GM19467 (cell line): Measurements from ENCODE around the gene NFATC2IP.
"Not testable (repeated sequence)": the region's sequence is repeated elsewhere in the genome, so short reads cannot be mapped to it uniquely, and the experiment has no call there.

Source experiments
- ATAC-seq: cut with Tn5 transposase; IDR thresholded peaks from one replicate; pipeline ENCODE4 v1.9.1; 2021; ENCODE audit warnings: mild to moderate bottlenecking, moderate library complexity; ENCODE audit not compliant: unreplicated experiment

NFATC2IP gene

GRCh38 chr16:28990375-28991040 lies 39.8 kb downstream of the NFATC2IP start:
- ATAC-seq: no peak

GRCh38 chr16:28991687-28992086 lies 41.0 kb downstream of the NFATC2IP start:
- no peak for ATAC-seq

GRCh38 chr16:28992496-28992895 lies 41.8 kb downstream of the NFATC2IP start:
- no peak for ATAC-seq

- no peak for ATAC-seq
Observed at GRCh38 chr16:28998837-28999236, 48.1 kb downstream of the NFATC2IP start.

- no peak for ATAC-seq
Observed at GRCh38 chr16:28999577-28999976, 48.8 kb downstream of the NFATC2IP start.

GRCh38 chr16:29000019-29000418 lies 49.3 kb downstream of the NFATC2IP start:
- ATAC-seq: no peak

GRCh38 chr16:29004496-29005139 lies 53.9 kb downstream of the NFATC2IP start:
- ATAC-seq: not testable (repeated sequence)

- ATAC-seq: no peak
Observed at GRCh38 chr16:29007730-29008593, 57.2 kb downstream of the NFATC2IP start.

GRCh38 chr16:29009050-29009837 lies 58.5 kb downstream of the NFATC2IP start:
- ATAC-seq: no peak

- ATAC-seq: no peak
Observed at GRCh38 chr16:29009838-29010166, 59.1 kb downstream of the NFATC2IP start.

- no peak for ATAC-seq
Observed at GRCh38 chr16:29011112-29011511, 60.4 kb downstream of the NFATC2IP start.

- no peak for ATAC-seq
Observed at GRCh38 chr16:29011851-29012250, 61.1 kb downstream of the NFATC2IP start.

GRCh38 chr16:29012913-29013553 lies 62.3 kb downstream of the NFATC2IP start:
- ATAC-seq: no peak

- ATAC-seq: no peak
Observed at GRCh38 chr16:29014561-29015069, 63.9 kb downstream of the NFATC2IP start.
